Keratinocyte (primary cell): Measurements from ENCODE around the gene FNDC3B. TPM values are rescaled to one million over a fixed set of nuclear protein-coding genes. Genes with fewer than 3 reads are reported as not detected.

Experiments
- DNase-seq: peaks from one replicate; pipeline ENCODE4 v3.0.0-alpha.2; 2011; ENCODE audit warnings: low read depth, missing footprints, low spot score
- FAIRE-seq: peaks from 2 replicates; lab custom pipeline; 2011; peaks lifted over from hg19 to GRCh38; lab: Jason Lieb, UNC
- H2AFZ ChIP-seq: 2 replicates; pipeline ENCODE4 v1.6.0; 2012; ENCODE audit warnings: low read length, control low read depth, inconsistent platforms; ENCODE audit not compliant: control insufficient read depth
- H3K27ac ChIP-seq: 2 replicates; pipeline ENCODE4 v1.5.1; 2011; ENCODE audit warnings: low read length; ENCODE audit not compliant: control insufficient read depth, insufficient read depth
- H3K27me3 ChIP-seq: 3 replicates; pipeline ENCODE4 v1.6.0; 2011; ENCODE audit warnings: low read length; ENCODE audit not compliant: control insufficient read depth, insufficient read depth; ENCODE audit errors: extremely low read depth
- H3K36me3 ChIP-seq, 2 experiments: 2 replicates in 1 of 2; 3 replicates in 1 of 2; pipeline ENCODE4 v1.5.1; 2011; ENCODE audit warnings: low read length in 2 of 2, mild to moderate bottlenecking in 1 of 2; ENCODE audit not compliant: control insufficient read depth in 2 of 2, insufficient read depth in 2 of 2; ENCODE audit errors: extremely low read depth in 1 of 2
- H3K4me1 ChIP-seq: 3 replicates; pipeline ENCODE4 v1.5.1; 2011; ENCODE audit warnings: low read length; ENCODE audit not compliant: control insufficient read depth, insufficient read depth; ENCODE audit errors: extremely low read depth
- H3K4me2 ChIP-seq: 3 replicates; pipeline ENCODE4 v1.6.0; 2011; ENCODE audit warnings: low read depth, low read length; ENCODE audit not compliant: control insufficient read depth, insufficient read depth; ENCODE audit errors: extremely low read depth
- H3K4me3 ChIP-seq, 3 experiments: fragments of 200-600 bp in 1 of 3; sonication (generic) in 1 of 3; 2 replicates in 2 of 3; 3 replicates in 1 of 3; pipeline ENCODE4 v1.5.1; 2011 to 2016; ENCODE audit warnings: low read length in 3 of 3, mild to moderate bottlenecking in 3 of 3, control low read depth in 2 of 3, inconsistent platforms in 1 of 3, low read depth in 1 of 3, mixed read lengths in 1 of 3, mixed run types in 1 of 3, moderate library complexity in 1 of 3; ENCODE audit not compliant: control insufficient read depth in 2 of 3, insufficient read depth in 2 of 3; ENCODE audit errors: extremely low read depth in 1 of 3
- H3K79me2 ChIP-seq: 2 replicates; pipeline ENCODE4 v1.6.0; 2012; ENCODE audit warnings: low read length; ENCODE audit not compliant: control insufficient read depth, insufficient read depth
- H3K9ac ChIP-seq: 3 replicates; pipeline ENCODE4 v1.6.0; 2011; ENCODE audit warnings: low read length; ENCODE audit not compliant: control insufficient read depth, insufficient read depth; ENCODE audit errors: extremely low read depth
- H3K9me1 ChIP-seq: 3 replicates; pipeline ENCODE4 v1.6.0; 2011; ENCODE audit warnings: low read length; ENCODE audit not compliant: control insufficient read depth, insufficient read depth; ENCODE audit errors: extremely low read depth
- H3K9me3 ChIP-seq: 2 replicates; pipeline ENCODE4 v1.5.1; 2012; ENCODE audit warnings: low read depth, low read length; ENCODE audit not compliant: control insufficient read depth
- H4K20me1 ChIP-seq: 3 replicates; pipeline ENCODE4 v1.6.0; 2011; ENCODE audit warnings: low read length; ENCODE audit not compliant: control insufficient read depth, insufficient read depth; ENCODE audit errors: extremely low read depth
- EZH2 ChIP-seq: IDR thresholded peaks from one replicate; pipeline ENCODE4 v1.6.1; 2012; ENCODE audit warnings: inconsistent platforms, mild to moderate bottlenecking, low read length, moderate library complexity
- dilution Hi-C: fragments of 300-500 bp; cut with MboI; formaldehyde crosslinking; loops from one replicate; pipeline ENCODE4 v1.7.0; 2020; ENCODE audit warnings: low sequenced_read_pairs; ENCODE audit not compliant: extremely low pct_ligation_motif_present
- polyA plus RNA-seq, 5 experiments: library from polyadenylated mRNA; depleted of rRNA in 3 of 5; stranded (reverse) in 3 of 5; stranded (forward) in 1 of 5; unstranded in 1 of 5; fragments of >200 nt; gene quantifications; 1 replicate in 1 of 5; 2 replicates in 3 of 5; 3 replicates in 1 of 5; pipeline versions ENCODE4 v1.2.1 to v1.2.3, GENCODE V29; 2011 to 2012; ENCODE audit warnings: missing spikeins in 2 of 5, low read depth in 1 of 5, low replicate concordance in 1 of 5
- TF ChIP-seq, protein P1 (sequence below), 3 experiments: IDR thresholded peaks in 1 of 3; conservative IDR thresholded peaks in 1 of 3; optimal IDR thresholded peaks in 1 of 3; 2 replicates in 2 of 3; 3 replicates in 1 of 3; pipeline versions ENCODE3 to v1.5.1; 2011; ENCODE audit warnings: low read length in 3 of 3, mild to moderate bottlenecking in 3 of 3, moderate library complexity in 2 of 3, control low read depth in 1 of 3, inconsistent platforms in 1 of 3; ENCODE audit not compliant: insufficient read depth in 2 of 3; ENCODE audit errors: extremely low read depth in 1 of 3

Gene FNDC3B
- polyA plus RNA-seq, 1 donor (not counting 4 experiments of a cell fraction or from before 2014, with no cell fraction given) = 31.4 TPM

DNA sequence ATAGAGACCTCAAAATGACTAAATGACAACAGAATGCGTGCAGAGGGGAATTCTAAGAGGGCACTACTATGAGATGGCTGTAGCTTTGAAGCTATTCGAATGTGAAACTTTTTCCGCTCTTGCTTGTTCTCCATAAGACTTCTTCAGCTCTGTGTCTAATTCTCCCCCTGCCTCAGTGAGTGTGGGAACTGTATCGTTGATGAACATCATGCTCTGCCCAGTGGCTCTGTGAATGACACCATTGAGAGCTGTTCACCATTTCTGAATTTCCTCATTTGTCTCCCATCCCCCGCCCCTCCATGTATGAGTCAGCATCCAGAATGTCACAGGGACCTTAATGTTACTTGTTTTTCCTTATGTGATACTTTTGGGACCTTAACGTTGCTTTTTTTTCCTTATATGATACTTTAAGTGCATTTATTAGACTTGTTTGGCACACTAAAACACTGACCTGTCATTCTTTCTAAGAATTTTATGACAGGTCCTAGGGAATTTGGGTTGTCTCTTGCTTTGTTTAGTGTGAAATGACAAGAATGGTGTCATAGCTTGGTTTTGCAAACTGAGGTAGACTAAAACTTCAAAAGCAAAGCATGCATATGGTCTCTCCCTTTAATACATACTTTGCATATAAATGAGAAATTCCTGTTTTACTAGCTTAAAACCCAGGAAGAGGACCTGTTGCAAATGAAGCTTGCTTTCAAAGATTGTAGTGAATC, 99.6 kb downstream of the FNDC3B start:
- peaks cover 5% of the 10 kb centered on the region for H3K9me1 ChIP-seq
- H2AFZ ChIP-seq = no peak overlapping the region
- FAIRE-seq (no peak), DNase-seq (no peak)
- TF ChIP-seq, protein P1, sequence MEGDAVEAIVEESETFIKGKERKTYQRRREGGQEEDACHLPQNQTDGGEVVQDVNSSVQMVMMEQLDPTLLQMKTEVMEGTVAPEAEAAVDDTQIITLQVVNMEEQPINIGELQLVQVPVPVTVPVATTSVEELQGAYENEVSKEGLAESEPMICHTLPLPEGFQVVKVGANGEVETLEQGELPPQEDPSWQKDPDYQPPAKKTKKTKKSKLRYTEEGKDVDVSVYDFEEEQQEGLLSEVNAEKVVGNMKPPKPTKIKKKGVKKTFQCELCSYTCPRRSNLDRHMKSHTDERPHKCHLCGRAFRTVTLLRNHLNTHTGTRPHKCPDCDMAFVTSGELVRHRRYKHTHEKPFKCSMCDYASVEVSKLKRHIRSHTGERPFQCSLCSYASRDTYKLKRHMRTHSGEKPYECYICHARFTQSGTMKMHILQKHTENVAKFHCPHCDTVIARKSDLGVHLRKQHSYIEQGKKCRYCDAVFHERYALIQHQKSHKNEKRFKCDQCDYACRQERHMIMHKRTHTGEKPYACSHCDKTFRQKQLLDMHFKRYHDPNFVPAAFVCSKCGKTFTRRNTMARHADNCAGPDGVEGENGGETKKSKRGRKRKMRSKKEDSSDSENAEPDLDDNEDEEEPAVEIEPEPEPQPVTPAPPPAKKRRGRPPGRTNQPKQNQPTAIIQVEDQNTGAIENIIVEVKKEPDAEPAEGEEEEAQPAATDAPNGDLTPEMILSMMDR (optimal IDR thresholded peaks at IDR 0.05 in 1 of 3, IDR thresholded peaks at IDR 0.05 in 1 of 3, conservative IDR thresholded peaks at IDR 0.05 in 1 of 3; ENCODE audit: extremely low read depth in 1 of 3, insufficient read depth in 2 of 3, low read length in 3 of 3) = no peak
- TF ChIP-seq EZH2 = no peak
- dilution Hi-C loops = no loop called here
- peak overlapping the region; percentile 34 for H3K4me2 ChIP-seq
- no peak overlapping the region for H3K4me3 ChIP-seq
- H3K36me3 ChIP-seq = peaks cover 0 to 7% of the 10 kb centered on the region in 2 experiments
- H3K79me2 ChIP-seq = peaks cover 58% of the 10 kb centered on the region
- H3K4me1 ChIP-seq = peaks cover 73% of the 10 kb centered on the region
- no peaks in the 10 kb centered on the region for H3K9me3 ChIP-seq
- H3K9ac ChIP-seq = peak overlapping the region; percentile 23
- peaks cover 4% of the 10 kb centered on the region for H4K20me1 ChIP-seq
- H3K27ac ChIP-seq = peak overlapping the region; percentile 70
- H3K27me3 ChIP-seq = no peaks in the 10 kb centered on the region

DNA sequence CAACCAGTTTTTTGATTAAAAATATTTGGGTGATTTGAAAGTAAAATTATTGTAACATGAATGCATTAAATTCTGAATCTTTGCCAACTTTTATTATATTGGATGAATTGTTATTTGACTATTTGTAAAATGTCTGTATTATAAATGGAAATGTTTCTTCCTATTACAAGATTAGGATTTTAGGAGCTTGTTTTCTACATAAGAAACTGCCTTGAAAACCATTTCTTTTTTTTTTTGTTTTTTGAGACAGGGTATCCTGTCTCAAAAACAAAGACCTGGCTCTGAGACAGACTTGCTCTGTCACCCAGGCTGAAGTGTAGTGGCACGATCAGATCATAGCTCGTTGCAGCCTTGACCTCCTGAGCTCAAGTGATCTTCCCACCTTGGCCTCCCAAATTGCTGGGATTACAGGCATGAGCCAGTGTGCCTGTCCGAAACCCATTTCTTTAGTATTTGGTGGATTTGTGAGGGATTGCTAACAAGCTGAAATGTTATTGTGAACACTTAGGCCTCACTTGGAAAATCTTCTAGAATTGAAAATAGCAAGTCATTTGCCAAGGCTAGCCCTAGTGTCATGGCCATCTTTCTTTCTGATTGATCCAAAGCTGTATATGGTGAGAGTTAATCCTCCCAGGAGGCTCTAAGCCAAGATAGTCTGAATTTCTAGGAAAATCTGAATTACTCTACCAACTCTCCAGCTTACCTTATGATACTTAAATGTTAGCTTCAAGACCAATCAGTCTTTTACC, 100.3 kb downstream of the FNDC3B start:
- Histone ChIP-seq H4K20me1 (peaks cover 4% of the 10 kb centered on the region), H3K27ac (peak overlapping the region; percentile 70), H3K9me3 (no peaks in the 10 kb centered on the region), H3K9me1 (peaks cover 5% of the 10 kb centered on the region), H3K36me3 (peaks cover 2 to 11% of the 10 kb centered on the region in 2 experiments), H3K27me3 (no peaks in the 10 kb centered on the region), H3K4me2 (no peak overlapping the region), H2AFZ (no peak overlapping the region), H3K9ac (peak overlapping the region; percentile 29), H3K79me2 (peaks cover 62% of the 10 kb centered on the region), H3K4me3 (no peak overlapping the region), H3K4me1 (peaks cover 73% of the 10 kb centered on the region)
- no peak for FAIRE-seq
- dilution Hi-C loops = no loop called here
- no peak for DNase-seq
- TF ChIP-seq, protein P1 (optimal IDR thresholded peaks at IDR 0.05 in 1 of 3, IDR thresholded peaks at IDR 0.05 in 1 of 3, conservative IDR thresholded peaks at IDR 0.05 in 1 of 3; ENCODE audit: extremely low read depth in 1 of 3, insufficient read depth in 2 of 3, low read length in 3 of 3) = no peak
- TF ChIP-seq EZH2 = no peak
